HG03378 (cell line): ENCODE data around the gene C11orf98.
"Not testable (repeated sequence)": the region's sequence is repeated elsewhere in the genome, so short reads cannot be mapped to it uniquely, and the experiment has no call there.

ENCODE experiments used
- ATAC-seq: cut with Tn5 transposase; IDR thresholded peaks from one replicate; pipeline ENCODE4 v1.9.1; 2021; ENCODE audit warnings: mild to moderate bottlenecking, moderate library complexity; ENCODE audit not compliant: unreplicated experiment

The C11orf98 gene

GRCh38 chr11:62687508-62688396 lies 22.7 kb upstream of the C11orf98 start:
- ATAC-seq, result no peak

- no peak for ATAC-seq
These were observed 17.5 kb upstream of the C11orf98 start for GRCh38 chr11:62682518-62682917.

- ATAC-seq, result peak; percentile 72
These were observed 15.8 kb upstream of the C11orf98 start for GRCh38 chr11:62680825-62681240.

GRCh38 chr11:62678770-62679696 lies 14.0 kb upstream of the C11orf98 start, which contains the start of gene UBXN1:
TSS of gene UBXN1 (minus strand) at chr11:62679073. CDS start at chr11:62678923, 150 bp downstream.
- ATAC-seq, result peak; percentile 52

GRCh38 chr11:62678433-62678769 lies 13.4 kb upstream of the C11orf98 start:
- ATAC-seq, result no peak

GRCh38 chr11:62677714-62678113 lies 12.7 kb upstream of the C11orf98 start:
- ATAC-seq, result no peak

GRCh38 chr11:62677156-62677555 lies 12.1 kb upstream of the C11orf98 start:
- ATAC-seq, result no peak

GRCh38 chr11:62676698-62677097 lies 11.7 kb upstream of the C11orf98 start:
- ATAC-seq, result no peak

GRCh38 chr11:62675415-62675814 lies 10.4 kb upstream of the C11orf98 start:
- not testable (repeated sequence) for ATAC-seq

- no peak for ATAC-seq
These were observed 8.2 kb upstream of the C11orf98 start for GRCh38 chr11:62673196-62673525.

GRCh38 chr11:62671608-62672389 lies 6.8 kb upstream of the C11orf98 start, which contains the start of the genes LBHD1 and UQCC3:
TSS of gene LBHD1 (minus strand) at chr11:62672267. CDS start at chr11:62670031, 2,236 bp downstream.
TSS of gene UQCC3 (plus strand) at chr11:62671673. CDS start at chr11:62671746, 73 bp downstream.
- peak; percentile 44 for ATAC-seq

GRCh38 chr11:62671236-62671607 lies 6.2 kb upstream of the C11orf98 start:
- peak; percentile 4 for ATAC-seq

- no peak for ATAC-seq
These were observed 4.6 kb upstream of the C11orf98 start for GRCh38 chr11:62669420-62670161.

- ATAC-seq, result no peak
These were observed 2.5 kb upstream of the C11orf98 start for GRCh38 chr11:62667460-62667859.

- ATAC-seq, result no peak
These were observed 1.4 kb upstream of the C11orf98 start for GRCh38 chr11:62666259-62666926.

GRCh38 chr11:62665599-62666258 lies 719 bp upstream of the C11orf98 start:
- peak; percentile 6 for ATAC-seq

GRCh38 chr11:62664405-62665074 lies 470 bp downstream of the C11orf98 start:
- no peak for ATAC-seq

- no peak for ATAC-seq
These were observed 8.1 kb downstream of the C11orf98 start for GRCh38 chr11:62656796-62657429.
